SK-N-MC (cell line): ENCODE results near the gene ZNF749.

Experiments
- EZH2 ChIP-seq: fragments of 200-600 bp; sonication (generic); IDR thresholded peaks from one replicate; pipeline ENCODE4 v1.6.1; 2017; ENCODE audit warnings: antibody characterized with exemption
- FOXP2 ChIP-seq: optimal IDR thresholded peaks from 2 replicates; pipeline ENCODE3; 2011; ENCODE audit warnings: mild to moderate bottlenecking, moderate library complexity; ENCODE audit not compliant: insufficient read depth; ENCODE audit errors: extremely low read length, control extremely low read depth
- POLR2AphosphoS5 ChIP-seq: IDR thresholded peaks from 2 replicates; pipeline ENCODE4 v1.6.1; 2012; ENCODE audit warnings: mild to moderate bottlenecking, low read depth, low read length, borderline replicate concordance

- TF ChIP-seq EZH2, result no peak
- no peak for TF ChIP-seq POLR2AphosphoS5
- no peak for TF ChIP-seq FOXP2
These were observed 1.3 kb downstream of the ZNF749 start for GRCh38 chr19:57436417-57436816.
